HT1080 (cell line): ENCODE data around the gene SSTR5. TPM values are rescaled to one million over a fixed set of nuclear protein-coding genes. Genes with fewer than 3 reads are reported as not detected.

Experiments used
- DNase-seq: peaks from one replicate; pipeline ENCODE4 v3.0.0-alpha.2; 2015; ENCODE audit warnings: low read depth
- total RNA-seq: library from RNA; depleted of rRNA; stranded (reverse); fragments of >200 nt; shearing (Covaris generic); gene quantifications from 2 replicates; pipeline ENCODE4 v1.2.3, GENCODE V29; 2014

The SSTR5 gene
- total RNA-seq, 1 experiment from 2014 or later = not detected

GRCh38 chr16:1038932-1039331 lies 33.6 kb upstream of the SSTR5 start:
- no peak for DNase-seq

- no peak for DNase-seq
Measured at GRCh38 chr16:1039762-1040161, 32.8 kb upstream of the SSTR5 start.

- no peak for DNase-seq
Measured at GRCh38 chr16:1040346-1040745, 32.2 kb upstream of the SSTR5 start.

- no peak for DNase-seq
Measured at GRCh38 chr16:1042049-1042744, 30.4 kb upstream of the SSTR5 start.

- DNase-seq = no peak
Measured at GRCh38 chr16:1042866-1043265, 29.7 kb upstream of the SSTR5 start.

GRCh38 chr16:1043881-1044451 lies 28.6 kb upstream of the SSTR5 start:
- no peak for DNase-seq

GRCh38 chr16:1044460-1045309 lies 27.9 kb upstream of the SSTR5 start:
- no peak for DNase-seq

GRCh38 chr16:1045310-1045992 lies 27.1 kb upstream of the SSTR5 start:
- no peak for DNase-seq

- no peak for DNase-seq
Measured at GRCh38 chr16:1045993-1046911, 26.3 kb upstream of the SSTR5 start.

GRCh38 chr16:1047123-1047522 lies 25.4 kb upstream of the SSTR5 start:
- DNase-seq = no peak

- no peak for DNase-seq
Measured at GRCh38 chr16:1047801-1048200, 24.7 kb upstream of the SSTR5 start.

- no peak for DNase-seq
Measured at GRCh38 chr16:1048442-1049112, 24.0 kb upstream of the SSTR5 start.

- DNase-seq = no peak
Measured at GRCh38 chr16:1049113-1049975, 23.2 kb upstream of the SSTR5 start.

- no peak for DNase-seq
Measured at GRCh38 chr16:1049976-1050247, 22.6 kb upstream of the SSTR5 start.

- no peak for DNase-seq
Measured at GRCh38 chr16:1050516-1050915, 22.0 kb upstream of the SSTR5 start.

GRCh38 chr16:1050921-1051320 lies 21.6 kb upstream of the SSTR5 start:
- no peak for DNase-seq

- DNase-seq = no peak
Measured at GRCh38 chr16:1051446-1051845, 21.1 kb upstream of the SSTR5 start.

GRCh38 chr16:1052721-1053120 lies 19.8 kb upstream of the SSTR5 start:
- no peak for DNase-seq

GRCh38 chr16:1053121-1053521 lies 19.4 kb upstream of the SSTR5 start:
- DNase-seq = no peak
